ENCODE measurements around the gene CYP2A7. TPM values are rescaled to one million over a fixed set of nuclear protein-coding genes. Genes with fewer than 3 reads are reported as not detected.
"Not testable (repeated sequence)": the region's sequence is repeated elsewhere in the genome, so short reads cannot be mapped to it uniquely, and the experiment has no call there.

Gene CYP2A7, protein sequence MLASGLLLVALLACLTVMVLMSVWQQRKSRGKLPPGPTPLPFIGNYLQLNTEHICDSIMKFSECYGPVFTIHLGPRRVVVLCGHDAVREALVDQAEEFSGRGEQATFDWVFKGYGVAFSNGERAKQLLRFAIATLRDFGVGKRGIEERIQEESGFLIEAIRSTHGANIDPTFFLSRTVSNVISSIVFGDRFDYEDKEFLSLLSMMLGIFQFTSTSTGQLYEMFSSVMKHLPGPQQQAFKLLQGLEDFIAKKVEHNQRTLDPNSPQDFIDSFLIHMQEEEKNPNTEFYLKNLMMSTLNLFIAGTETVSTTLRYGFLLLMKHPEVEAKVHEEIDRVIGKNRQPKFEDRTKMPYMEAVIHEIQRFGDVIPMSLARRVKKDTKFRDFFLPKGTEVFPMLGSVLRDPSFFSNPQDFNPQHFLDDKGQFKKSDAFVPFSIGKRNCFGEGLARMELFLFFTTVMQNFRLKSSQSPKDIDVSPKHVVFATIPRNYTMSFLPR
- total RNA-seq (2014; rRNA removed; shearing (Covaris generic)): not detected in 2 replicates

DNA sequence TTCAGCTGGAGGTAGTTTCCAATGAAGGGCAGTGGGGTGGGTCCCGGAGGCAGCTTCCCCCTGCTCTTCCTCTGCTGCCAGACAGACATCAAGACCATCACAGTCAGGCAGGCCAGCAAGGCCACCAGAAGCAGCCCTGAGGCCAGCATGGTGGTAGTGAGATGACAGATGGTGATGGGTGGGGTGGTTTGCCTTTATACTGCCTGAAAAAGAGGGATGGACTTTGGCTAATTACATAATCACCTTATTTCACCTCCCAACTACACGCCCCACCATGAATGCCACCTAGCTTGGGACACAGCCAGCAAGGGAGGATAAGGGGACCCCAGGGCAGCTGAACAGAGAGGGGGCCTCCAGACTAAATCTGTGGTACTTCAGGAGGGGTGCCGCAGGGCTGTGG, at the start of gene CYP2A7:
CYP2A7 (minus strand) TSS at position 170 of the 400 bp plus-strand sequence; CDS start at position 149, 21 bp downstream.
- DNase-seq (ENCODE audit: low read depth): not testable (repeated sequence)

DNA sequence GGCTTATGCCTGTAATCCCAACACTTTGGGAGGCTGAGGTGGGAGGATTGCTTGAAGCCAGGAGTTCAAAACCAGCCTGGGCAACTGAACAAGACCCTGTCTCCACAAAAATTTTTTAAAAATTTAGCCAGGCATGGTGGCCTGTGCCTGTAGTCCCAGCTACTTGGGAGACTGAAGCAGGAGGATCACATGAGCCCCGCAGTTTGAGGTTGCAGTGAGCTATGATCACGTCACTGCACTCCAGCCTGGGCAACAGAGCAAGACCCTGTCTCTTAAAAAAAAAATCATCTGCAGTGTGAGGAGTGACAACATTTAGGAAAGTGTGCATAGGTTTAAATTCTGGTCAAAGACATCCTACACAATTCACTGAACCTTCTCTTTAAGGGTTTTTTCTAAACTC, 48.8 kb upstream of the CYP2A7 start:
- not testable (repeated sequence) for DNase-seq (ENCODE audit: low read depth)

DNA sequence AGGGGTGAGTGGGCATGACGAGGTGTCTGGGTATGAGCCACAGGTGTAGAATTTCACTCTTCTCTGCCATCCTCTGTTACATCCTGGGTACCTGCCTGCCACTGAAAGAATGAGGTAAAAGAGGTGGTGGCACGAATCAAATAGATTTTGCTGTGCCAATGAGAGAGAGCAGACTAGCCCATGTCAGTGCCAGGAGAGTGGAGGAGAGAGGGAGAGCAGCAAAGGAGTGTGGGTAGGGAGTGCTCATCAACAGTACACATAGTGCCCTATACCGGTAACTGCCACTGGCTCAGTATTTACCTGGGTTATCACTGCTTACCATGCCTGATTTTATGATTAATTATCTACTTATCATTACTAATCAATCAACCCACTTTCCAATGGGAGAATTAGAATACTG, 47.9 kb upstream of the CYP2A7 start:
- not testable (repeated sequence) for DNase-seq (ENCODE audit: low read depth)

DNA sequence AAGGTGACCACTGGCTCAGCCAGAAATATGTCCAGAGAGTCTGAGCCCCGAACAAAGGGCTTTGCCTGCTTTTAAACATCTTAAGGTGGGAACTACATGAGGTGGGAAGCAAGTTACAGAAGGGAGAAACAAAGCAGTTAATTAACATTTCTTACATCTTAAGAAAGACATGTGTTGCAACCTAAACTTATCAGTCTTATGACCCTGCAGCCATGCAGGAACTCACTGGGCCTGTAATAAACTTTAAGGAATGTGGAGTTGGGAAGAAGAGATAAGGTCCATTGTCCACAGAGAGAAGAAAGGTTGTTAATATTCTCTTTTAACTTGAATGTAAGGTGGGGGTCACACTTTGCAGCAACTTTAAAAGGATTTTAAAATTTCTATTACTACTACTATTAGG, 46.8 kb upstream of the CYP2A7 start:
- DNase-seq (ENCODE audit: low read depth): no peak

DNA sequence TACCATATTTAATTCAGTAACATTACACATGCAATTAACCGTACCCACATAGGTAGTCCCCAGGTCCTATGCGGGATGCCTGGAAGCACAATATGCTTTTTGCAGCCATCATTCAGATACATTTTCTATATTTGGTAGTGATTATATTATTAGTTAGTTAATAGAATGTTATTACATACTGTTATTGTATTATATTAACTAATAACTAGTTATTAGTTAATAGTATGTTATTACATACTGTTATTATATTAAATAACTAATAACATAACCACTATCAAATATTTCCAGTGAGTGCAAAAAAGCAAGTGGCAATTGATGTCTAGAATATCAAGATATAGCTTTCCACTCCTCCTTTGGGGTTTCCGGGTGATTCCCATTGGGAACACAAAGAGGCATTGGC, 45.5 kb upstream of the CYP2A7 start:
- no peak for DNase-seq (ENCODE audit: low read depth)

DNA sequence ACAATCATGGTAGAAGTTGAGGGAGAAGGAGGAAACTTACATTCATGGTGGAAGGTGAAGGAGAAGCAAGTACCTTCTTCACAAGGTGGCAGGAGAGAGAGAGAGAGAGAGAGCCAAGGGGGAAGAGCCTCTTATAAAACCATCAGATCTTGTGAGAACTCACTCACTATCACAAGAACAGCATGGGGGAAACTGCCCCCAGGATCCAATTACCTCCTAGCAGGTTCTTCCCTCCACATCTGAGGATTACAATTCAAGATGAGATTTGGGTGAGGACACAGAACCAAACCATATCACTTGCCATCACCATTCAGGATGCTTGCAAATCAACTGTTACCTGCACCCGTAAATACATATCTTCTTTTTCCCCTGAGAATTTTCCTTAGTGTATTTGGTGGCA, 44.2 kb upstream of the CYP2A7 start:
- DNase-seq (ENCODE audit: low read depth): not testable (repeated sequence)

DNA sequence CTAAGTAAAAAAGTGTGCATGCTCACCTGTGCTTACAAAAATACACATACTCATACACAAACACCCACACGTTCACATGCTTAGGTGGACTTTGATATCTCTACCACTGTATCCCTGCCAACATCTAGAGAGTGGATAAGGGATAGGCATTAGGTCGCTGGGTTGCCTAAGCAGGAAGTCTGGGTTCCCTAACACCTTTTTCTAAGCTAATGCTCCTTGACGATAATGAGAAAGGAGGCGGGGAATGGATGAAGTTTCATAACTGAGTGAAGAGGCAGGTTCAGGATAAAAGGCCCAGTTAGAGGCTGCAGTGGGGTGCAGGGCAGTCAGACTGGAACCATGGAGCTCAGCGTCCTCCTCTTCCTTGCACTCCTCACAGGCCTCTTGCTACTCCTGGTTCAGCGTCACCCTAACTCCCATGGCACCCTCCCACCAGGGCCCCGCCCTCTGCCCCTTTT, 41.9 kb upstream of the CYP2A7 start:
- no peak for DNase-seq (ENCODE audit: low read depth)

DNA sequence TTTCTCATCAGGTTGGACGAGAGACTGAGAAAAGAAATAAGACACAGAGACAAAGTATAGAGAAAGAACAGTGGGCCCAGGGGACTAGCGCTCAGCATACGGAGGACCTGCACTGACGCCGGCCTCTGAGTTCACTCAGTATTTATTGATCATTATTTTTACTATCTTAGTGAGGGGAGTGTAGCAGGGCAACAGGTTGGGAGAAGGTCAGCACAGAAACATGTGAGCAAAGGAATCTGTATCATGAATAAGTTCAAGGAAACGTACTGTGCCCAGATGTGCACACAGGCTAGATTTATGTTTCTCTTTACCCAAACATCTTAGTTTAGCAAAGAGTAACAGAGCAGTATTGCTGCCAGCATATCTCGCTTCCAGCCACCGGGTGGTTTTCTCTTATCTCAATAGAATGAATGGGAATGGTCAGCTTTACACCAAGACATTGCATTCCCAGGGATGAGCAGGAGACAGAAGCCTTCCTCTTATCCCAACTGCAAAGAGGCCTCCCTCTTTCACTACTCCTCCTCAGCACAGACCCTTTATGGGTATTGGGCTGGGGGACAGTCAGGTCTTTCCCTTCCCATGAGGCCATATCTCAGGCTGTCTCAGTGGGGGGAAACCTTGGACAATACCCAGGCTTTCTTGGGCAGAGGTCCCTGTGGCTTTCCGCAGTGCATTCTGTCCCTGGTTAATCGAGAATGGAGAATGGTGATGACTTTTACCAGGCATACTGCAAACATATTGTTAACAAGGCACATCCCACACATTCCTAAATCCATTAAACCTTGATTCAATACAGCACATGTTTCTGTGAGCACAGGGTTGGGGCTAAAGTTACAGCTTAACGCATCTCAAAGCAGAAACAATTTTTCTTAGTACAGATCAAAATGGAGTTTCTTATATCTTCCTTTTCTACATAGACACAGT, 40.5 kb upstream of the CYP2A7 start:
- DNase-seq (ENCODE audit: low read depth): not testable (repeated sequence)

DNA sequence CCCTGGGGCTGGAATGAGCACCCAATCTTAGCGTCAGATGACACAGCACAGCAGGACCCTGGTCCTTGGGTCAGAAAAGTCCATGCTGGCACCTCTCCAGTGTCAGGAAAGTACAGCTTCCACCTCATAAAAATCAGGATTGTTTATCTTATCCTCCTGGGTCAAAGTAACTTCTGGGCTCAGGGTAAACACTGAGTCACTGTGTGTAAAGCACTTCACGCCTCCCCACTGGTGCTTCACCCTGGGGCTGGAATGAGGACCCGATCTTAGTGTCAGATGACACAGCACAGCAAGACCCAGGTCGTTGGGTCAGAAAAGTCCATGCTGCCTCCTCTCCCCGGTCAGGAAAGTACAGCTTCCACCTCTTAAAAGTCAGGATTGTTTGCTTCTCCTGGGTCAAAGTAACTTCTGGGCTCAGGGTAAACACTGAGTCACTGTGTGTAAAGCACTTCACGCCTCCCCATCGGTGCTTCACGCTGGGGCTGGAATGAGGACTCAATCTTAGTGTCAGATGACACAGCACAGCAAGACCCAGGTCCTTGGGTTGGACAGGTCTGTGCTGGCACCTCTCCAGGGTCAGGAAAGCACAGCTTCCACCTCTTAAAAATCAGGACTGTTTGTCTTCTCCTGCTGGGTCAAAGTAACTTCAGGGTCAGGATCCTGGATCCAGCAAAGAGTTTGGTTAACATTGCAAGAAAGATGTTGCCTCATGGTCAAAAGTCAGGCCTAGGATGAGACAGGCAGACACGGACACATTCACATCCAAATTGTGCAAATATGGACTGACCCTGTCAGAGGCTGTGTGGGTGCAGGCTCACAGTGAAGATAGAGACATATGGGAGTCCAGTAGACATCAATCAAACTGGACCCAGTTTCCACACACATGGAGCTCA, 39.2 kb upstream of the CYP2A7 start:
- DNase-seq (ENCODE audit: low read depth): peak; percentile 94

DNA sequence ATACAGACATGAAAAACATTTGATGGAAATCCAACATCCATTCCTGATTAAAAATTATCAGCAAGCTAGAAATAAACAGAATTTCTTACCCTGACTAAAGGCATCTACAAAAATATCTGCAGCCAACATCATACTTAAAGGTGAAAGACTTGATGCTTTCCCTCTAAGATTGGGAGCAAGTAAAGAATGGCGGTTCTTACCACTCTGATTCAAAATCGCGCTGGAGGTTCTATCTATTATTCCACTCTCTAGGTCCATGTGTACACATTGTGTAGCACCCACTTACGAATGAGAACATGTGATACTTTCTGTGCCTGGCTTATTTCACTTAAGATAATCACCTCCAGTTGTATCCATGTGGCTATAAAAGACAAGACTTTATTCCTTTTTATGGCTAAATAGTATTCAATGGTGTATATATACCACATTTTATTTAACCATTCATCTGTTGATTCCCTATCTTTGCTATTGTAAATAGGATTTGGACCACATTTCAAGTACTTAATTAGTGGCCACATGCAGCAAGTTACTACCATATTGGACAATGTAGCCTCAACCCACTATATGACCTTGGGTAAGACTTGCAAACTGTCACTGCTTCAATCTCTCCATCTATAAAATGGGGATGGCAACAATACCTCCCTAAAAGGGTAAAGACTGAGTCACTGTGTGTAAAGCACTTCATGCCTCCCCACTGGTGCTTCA, 38.4 kb upstream of the CYP2A7 start:
- no peak for DNase-seq (ENCODE audit: low read depth)

DNA sequence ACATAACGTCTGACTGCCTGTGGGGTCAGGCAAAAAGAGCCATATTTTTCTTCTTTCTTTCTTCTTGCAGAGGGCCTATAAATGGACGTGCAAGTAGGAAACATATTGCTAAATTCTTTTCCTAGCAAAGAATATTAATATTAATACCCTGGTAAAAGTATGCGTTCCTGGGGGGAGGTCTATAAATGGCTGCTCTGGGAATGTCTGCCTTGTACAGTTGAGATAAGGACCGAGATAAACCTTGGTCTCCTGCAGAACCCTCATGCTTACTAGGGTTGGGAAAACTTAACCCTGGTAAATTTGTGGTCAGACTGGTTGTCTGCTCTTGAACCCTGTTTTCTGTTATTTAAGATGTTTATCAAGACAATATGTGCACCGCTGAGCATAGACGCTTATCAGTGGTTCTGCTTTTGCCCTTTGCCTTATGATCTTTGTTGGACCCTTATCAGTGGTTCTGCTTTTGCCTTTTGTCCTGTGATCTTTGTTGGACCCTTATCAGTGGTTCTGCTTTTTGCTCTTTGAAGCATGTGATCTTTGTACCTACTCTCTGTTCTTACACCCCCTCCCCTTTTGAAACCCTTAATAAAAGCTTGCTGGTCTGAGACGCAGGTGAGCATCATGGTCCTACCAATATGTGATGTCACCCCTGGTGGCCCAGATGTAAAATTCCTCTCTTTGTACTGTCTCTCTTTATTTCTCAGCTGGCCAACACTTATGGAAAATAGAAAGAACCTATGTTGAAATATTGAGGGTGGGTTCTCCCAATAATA, 37.7 kb upstream of the CYP2A7 start:
- DNase-seq (ENCODE audit: low read depth): not testable (repeated sequence)

DNA sequence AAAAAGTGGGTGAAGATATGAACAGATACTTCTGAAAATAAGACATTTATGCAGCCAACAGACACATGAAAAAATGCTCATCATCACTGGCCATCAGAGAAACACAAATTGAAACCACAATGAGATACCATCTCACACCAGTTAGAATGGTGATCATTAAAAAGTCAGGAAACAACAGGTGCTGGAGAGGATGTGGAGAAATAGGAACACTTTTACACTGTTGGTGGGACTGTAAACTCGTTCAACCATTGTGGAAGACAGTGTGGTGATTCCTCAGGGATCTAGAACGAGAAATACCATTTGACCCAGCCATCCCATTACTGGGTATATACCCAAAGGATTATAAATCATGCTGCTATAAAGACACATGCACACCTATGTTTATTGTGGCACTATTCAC, 36.3 kb upstream of the CYP2A7 start:
- not testable (repeated sequence) for DNase-seq (ENCODE audit: low read depth)

DNA sequence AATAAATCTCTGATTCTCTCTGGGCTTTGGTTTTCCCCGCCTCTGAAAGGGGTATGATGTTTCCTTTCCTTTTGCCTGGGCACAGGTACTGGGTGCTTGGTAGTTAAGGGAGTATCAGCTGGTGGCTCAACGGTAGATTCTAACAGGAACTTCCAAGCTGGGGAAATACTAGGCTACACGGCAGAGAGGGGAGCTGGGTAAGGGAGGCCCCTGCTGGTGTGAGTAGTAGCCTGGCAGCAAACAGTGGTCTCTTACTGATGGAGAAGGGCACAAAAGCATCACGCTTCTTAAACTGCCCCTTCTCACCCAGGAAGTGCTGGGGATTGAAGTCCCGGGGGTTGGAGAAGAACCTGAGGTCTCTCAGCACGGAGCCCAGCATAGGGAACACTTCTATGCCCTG, 26.9 kb upstream of the CYP2A7 start:
- DNase-seq (ENCODE audit: low read depth): no peak

DNA sequence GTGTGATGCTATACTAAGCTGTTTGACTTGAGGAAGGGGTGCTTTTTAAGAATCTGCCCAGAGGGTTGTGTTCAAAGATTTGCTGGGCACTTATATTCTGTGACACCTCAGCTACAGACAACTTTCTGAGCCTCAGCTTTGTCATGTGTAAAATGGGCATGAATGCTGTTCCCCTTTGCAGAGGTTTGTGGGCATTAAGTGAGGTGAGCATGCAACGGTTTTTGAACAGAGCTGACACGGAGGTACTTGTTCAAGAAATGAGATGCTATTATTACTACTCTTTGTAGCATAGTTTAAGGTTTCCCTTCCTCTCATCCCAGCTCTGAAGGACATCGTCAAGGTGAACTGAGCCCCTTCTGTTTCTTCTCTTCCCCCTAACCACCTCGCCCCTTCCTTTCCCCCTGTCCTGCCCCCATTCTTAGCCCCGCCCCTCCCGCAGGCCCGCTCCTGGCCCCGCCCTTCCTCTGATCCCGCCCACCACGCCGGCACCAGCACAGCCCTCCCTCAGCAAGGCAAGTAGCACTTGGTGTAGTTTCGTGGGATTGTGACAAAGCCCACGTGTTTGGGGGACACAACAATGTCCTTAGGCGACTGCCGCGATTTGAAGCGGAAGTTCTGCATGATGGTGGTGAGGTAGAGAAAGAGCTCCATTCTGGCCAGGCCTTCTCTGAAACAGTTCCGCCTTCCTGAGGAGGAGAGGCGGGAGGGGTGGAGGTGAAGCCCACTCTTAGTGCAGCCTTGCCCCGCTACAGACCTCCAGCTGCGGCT, 26.1 kb upstream of the CYP2A7 start:
- DNase-seq (ENCODE audit: low read depth): peak; percentile 17

DNA sequence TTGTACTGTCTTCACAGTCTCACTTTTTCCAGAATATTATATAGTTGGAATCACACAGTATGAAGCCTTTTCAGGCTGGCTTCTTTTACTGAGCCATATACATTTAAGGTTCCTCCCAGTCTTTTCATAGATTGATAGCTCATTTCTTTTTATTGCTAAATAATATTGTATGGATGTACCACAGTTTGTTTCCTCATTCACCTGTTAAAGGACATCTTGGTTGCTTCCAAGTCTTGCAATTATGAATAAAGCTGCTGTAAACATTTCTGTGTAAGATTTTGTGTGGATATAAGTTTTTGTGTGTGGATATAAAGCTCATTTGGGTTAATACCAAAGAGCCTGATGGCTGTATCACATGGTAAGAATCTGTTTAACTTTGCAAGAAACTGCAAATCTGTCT, 24.5 kb upstream of the CYP2A7 start:
- no peak for DNase-seq (ENCODE audit: low read depth)

DNA sequence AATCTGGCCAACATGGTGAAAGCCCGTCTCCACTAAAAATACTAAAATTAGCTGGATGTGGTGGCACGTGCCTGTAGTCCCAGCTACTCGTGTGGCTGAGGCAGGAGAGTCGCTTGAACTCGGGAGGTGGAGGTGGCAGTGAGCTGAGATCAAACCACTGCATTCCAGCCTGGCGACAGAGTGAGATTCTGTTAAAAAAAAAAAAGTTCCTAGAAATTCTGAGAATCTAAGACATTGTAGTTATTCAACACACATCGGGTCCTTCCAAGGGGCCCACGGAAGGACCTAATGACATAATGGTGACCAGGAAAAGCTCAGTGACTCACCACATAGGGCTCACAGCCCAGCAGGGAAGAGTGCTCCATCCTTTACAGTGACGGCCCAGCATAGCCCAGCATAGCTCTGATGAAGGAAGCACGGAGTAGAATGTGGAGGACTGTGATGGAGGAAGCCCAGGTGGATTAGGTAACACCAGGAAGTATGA, 22.7 kb upstream of the CYP2A7 start:
- peak; percentile 59 for DNase-seq (ENCODE audit: low read depth)

DNA sequence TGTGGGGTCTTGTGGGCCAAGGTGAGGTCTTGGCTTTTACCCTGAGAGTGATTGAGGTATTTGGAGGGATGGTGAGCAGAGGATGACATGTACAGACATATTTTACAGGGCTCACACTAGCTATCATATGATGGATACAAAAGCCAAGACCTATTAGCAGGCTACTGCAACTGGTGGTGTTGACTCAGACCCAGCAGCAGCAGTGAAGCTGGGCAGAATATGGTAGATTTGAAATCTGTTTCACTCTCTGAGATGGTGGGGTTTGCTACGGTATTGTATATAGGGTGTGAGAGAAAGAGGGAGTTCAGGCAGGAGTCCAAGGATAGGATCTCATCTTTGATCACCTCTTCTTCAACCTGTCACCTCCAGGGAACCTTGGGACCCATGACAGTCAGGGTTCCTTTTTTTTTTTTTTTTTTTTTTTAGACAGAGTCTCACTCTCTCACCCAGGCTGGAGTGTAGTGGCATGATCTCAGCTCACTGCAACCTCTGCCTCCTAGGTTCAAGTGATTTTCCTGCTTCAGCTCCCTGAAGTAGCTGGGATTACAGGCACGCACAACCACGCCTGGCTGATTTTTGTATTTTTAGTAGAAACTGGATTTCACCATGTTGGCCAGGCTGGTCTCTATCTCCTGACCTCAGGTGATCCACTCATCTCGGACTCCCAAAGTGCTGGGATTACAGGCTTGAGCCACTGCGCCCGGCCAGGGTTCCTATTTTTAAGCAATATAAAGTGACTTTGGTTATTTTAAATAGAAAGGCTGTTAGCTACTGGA, 20.1 kb upstream of the CYP2A7 start:
- not testable (repeated sequence) for DNase-seq (ENCODE audit: low read depth)

DNA sequence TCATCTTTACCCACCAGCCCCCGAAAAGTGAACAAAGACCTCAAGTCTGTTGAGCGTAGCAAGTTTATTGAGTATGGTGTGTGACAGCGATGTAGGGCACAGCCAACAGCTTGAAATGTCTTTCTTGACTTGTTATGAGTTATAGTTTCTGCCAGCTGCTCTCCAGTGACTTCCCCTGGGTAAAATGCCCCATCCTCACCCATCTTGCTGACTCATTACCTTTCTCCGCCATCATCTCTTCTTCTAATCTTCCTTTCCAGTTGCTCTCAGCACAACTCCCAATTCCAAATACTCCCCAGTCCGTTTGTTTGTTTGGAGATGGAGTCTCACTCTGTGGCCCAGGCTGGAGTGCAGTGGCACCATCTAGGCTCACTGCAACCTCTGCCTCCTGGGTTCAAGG, 18.5 kb upstream of the CYP2A7 start:
- DNase-seq (ENCODE audit: low read depth): not testable (repeated sequence)
